Measurements from ENCODE around the gene PGF.

DNA sequence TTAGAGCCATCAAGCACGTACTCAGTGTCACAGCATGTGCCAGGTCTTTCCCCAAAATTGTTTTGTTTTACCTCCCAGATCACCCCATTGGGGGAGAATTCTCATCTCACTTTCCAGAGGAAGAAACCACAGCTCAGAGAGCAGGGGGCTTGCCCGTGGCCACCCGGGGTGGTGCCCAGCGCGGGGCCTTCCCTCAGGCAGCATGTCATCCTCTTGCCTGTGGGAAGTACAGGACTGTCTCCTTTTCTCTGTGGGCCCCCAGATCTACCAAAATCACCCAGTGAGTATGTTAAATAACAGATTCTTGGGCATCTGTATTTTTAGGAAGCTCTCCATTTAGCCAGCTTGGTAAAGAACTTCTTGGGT is 38.2 kb downstream of the PGF start:
- TF ChIP-seq CTCF (IDR thresholded peaks at IDR 0.05) = no peak
- no peak for TF ChIP-seq POLR2A (IDR thresholded peaks at IDR 0.05)
- no peak for TF ChIP-seq POLR2AphosphoS5 (IDR thresholded peaks at IDR 0.05; ENCODE audit: insufficient read depth in 1 of 2, low read depth in 1 of 2)

Measured in vagina (tissue), 2 donors.